HepG2 (cell line): Measurements from ENCODE around the gene KRTAP12-2. TPM values are rescaled to one million over a fixed set of nuclear protein-coding genes. Genes with fewer than 3 reads are reported as not detected.

Experiments used
- ARID4A ChIP-seq: sonication (generic); formaldehyde crosslinking; IDR thresholded peaks from 2 replicates; pipeline ENCODE4 v1.5.0; 2020; ENCODE audit warnings: mild to moderate bottlenecking, missing genetic modification reagents, borderline replicate concordance
- BCLAF1 ChIP-seq: fragments of 450-650 bp; IDR thresholded peaks from 2 replicates; pipeline ENCODE4 v1.6.1; 2017; ENCODE audit warnings: mild to moderate bottlenecking
- CCDC6 ChIP-seq: sonication (generic); formaldehyde crosslinking; IDR thresholded peaks from 2 replicates; pipeline ENCODE4 v1.8.1; 2022; ENCODE audit warnings: mild to moderate bottlenecking, missing genetic modification reagents, moderate library complexity
- ELF3 ChIP-seq: IDR thresholded peaks from 2 replicates; pipeline ENCODE4 v1.6.1; 2016; ENCODE audit warnings: missing genetic modification reagents, missing compliant biosample characterization
- ETV6 ChIP-seq: sonication (generic); formaldehyde crosslinking; conservative IDR thresholded peaks from 2 replicates; pipeline ENCODE4 v1.4.0; 2020; ENCODE audit warnings: missing genetic modification reagents
- NFKBIZ ChIP-seq: IDR thresholded peaks from 2 replicates; pipeline ENCODE4 v1.6.1; 2018; ENCODE audit warnings: missing genetic modification reagents, missing compliant biosample characterization
- NR0B2 ChIP-seq: sonication (generic); formaldehyde crosslinking; IDR thresholded peaks from 2 replicates; pipeline ENCODE4 v1.4.0; 2020; ENCODE audit warnings: mild to moderate bottlenecking, missing genetic modification reagents
- TCF7 ChIP-seq: sonication (generic); IDR thresholded peaks from 2 replicates; pipeline ENCODE4 v1.6.1; 2016; ENCODE audit warnings: antibody characterized with exemption, low read depth
- TIGD3 ChIP-seq: sonication (generic); formaldehyde crosslinking; IDR thresholded peaks from 2 replicates; pipeline ENCODE4 v1.5.1; 2020; ENCODE audit warnings: mild to moderate bottlenecking, missing genetic modification reagents, borderline replicate concordance
- ZKSCAN5 ChIP-seq: sonication (generic); formaldehyde crosslinking; IDR thresholded peaks from 2 replicates; pipeline ENCODE4 v1.5.1; 2020; ENCODE audit warnings: mild to moderate bottlenecking, missing genetic modification reagents
- ZMYM3 ChIP-seq: sonication (generic); formaldehyde crosslinking; IDR thresholded peaks from 2 replicates; pipeline ENCODE4 v1.5.1; 2020; ENCODE audit warnings: mild to moderate bottlenecking, missing genetic modification reagents
- ZNF652 ChIP-seq: IDR thresholded peaks from 2 replicates; pipeline ENCODE4 v1.6.1; 2016; ENCODE audit warnings: low read depth, borderline replicate concordance
- polyA plus RNA-seq, 8 experiments: library from polyadenylated mRNA; depleted of rRNA in 3 of 8; stranded (reverse) in 7 of 8; unstranded in 1 of 8; fragments of >200 nt; fragmentation: Illumina TruSeq in 4 of 8; extraction: Trizol in 4 of 8; gene quantifications; 2 replicates each; pipeline versions ENCODE4 v1.2.1 to v1.2.3, GENCODE V29; 2011 to 2016; ENCODE audit warnings: low read depth in 4 of 8, missing spikeins in 1 of 8, mixed read lengths in 1 of 8; ENCODE audit not compliant: insufficient read depth in 1 of 8
- total RNA-seq, 5 experiments: library from RNA; depleted of rRNA; stranded (reverse); fragments of >200 nt; fragmentation: Illumina TruSeq; extraction: Trizol; gene quantifications; 2 replicates each; pipeline ENCODE4 v1.2.3, GENCODE V29; 2016; ENCODE audit warnings: low read depth in 1 of 5
- TF ChIP-seq, protein P1 (sequence below): sonication (generic); formaldehyde crosslinking; IDR thresholded peaks from 2 replicates; pipeline ENCODE4 v1.5.0; 2020; ENCODE audit warnings: missing genetic modification reagents
- TF ChIP-seq, protein P2 (sequence below): sonication (generic); formaldehyde crosslinking; IDR thresholded peaks from 2 replicates; pipeline ENCODE4 v1.5.1; 2020; ENCODE audit warnings: missing genetic modification reagents, mild to moderate bottlenecking, borderline replicate concordance
- TF ChIP-seq, protein P3 (sequence below): IDR thresholded peaks from 2 replicates; pipeline ENCODE4 v1.6.1; 2016; ENCODE audit warnings: low read depth, borderline replicate concordance

Gene KRTAP12-2
- total and polyA plus RNA-seq, 2 of the 13 experiments (the other 11 are each of a cell fraction or from before 2014, with no cell fraction given): not detected

DNA sequence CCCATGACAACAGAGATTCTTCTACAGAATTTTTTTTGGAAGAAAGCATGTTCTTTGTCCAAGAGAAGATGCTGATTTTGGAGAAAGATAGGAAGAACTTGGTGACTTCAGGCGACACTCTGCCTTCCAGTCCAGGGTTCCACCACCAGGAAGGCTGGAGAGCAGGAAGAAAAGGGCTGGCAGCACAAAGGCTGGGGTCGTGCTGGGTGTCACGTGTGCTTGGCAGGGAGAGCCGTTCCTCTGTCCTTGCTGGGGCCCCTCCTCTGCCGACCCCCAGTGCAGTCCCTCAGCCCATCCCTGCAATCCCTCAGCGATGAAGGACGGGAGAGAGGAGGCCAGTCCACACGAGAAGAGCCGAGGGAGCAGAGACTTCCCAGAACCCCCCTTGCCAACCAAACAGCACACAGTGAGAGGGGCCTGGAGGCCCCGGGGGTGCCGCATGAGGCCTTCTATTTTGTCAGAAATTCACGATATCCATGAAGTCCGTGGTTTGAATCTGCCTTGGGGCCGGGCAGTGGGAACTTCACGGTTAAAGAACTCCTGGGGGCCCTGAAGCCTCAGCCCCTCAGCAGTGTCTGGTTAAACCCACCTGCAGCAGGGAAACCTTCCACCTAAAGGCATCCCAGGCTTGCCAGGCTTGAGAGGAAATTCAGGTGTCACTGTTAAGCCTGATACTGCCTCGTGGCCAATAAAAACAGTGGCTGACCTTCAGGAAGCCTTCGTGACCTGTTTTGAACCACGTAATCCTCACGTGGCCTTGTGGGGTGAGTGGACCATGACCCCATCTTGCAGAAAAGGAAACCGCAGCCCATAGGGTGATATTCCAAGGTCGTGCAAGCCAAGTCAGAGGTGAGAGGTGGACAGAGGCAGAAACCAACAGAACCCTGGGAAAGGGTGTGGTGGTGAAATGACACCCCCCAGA is 33.6 kb upstream of the KRTAP12-2 start (continued):
- TF ChIP-seq, protein P1, sequence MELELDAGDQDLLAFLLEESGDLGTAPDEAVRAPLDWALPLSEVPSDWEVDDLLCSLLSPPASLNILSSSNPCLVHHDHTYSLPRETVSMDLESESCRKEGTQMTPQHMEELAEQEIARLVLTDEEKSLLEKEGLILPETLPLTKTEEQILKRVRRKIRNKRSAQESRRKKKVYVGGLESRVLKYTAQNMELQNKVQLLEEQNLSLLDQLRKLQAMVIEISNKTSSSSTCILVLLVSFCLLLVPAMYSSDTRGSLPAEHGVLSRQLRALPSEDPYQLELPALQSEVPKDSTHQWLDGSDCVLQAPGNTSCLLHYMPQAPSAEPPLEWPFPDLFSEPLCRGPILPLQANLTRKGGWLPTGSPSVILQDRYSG (CRISPR knock-in tag): no peak
- TF ChIP-seq, protein P2, sequence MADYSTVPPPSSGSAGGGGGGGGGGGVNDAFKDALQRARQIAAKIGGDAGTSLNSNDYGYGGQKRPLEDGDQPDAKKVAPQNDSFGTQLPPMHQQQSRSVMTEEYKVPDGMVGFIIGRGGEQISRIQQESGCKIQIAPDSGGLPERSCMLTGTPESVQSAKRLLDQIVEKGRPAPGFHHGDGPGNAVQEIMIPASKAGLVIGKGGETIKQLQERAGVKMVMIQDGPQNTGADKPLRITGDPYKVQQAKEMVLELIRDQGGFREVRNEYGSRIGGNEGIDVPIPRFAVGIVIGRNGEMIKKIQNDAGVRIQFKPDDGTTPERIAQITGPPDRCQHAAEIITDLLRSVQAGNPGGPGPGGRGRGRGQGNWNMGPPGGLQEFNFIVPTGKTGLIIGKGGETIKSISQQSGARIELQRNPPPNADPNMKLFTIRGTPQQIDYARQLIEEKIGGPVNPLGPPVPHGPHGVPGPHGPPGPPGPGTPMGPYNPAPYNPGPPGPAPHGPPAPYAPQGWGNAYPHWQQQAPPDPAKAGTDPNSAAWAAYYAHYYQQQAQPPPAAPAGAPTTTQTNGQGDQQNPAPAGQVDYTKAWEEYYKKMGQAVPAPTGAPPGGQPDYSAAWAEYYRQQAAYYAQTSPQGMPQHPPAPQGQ (CRISPR knock-in tag): no peak
- TF ChIP-seq TCF7 (no peak), BCLAF1 (no peak), CCDC6 (no peak; the same call in 1 of the 2 replicates), ZMYM3 (peak; percentile 72; the same call in 1 of the 2 replicates), NR0B2 (CRISPR knock-in tag) (no peak), ETV6 (CRISPR knock-in tag) (no peak), ZNF652 (CRISPR knock-in tag) (0 out of 2 replicates have a peak, but pooled peaks have one; percentile 23), TIGD3 (CRISPR knock-in tag) (no peak), ZKSCAN5 (CRISPR knock-in tag) (no peak), ARID4A (CRISPR knock-in tag) (peak; percentile 52; the same call in 1 of the 2 replicates), NFKBIZ (CRISPR knock-in tag) (no peak), ELF3 (CRISPR knock-in tag) (peak; percentile 79)
- TF ChIP-seq, protein P3, sequence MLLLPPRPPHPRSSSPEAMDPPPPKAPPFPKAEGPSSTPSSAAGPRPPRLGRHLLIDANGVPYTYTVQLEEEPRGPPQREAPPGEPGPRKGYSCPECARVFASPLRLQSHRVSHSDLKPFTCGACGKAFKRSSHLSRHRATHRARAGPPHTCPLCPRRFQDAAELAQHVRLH (CRISPR knock-in tag): peak; percentile 66; the same call in 1 of the 2 replicates
